ENCODE results near the gene U2SURP.

Gene U2SURP

DNA sequence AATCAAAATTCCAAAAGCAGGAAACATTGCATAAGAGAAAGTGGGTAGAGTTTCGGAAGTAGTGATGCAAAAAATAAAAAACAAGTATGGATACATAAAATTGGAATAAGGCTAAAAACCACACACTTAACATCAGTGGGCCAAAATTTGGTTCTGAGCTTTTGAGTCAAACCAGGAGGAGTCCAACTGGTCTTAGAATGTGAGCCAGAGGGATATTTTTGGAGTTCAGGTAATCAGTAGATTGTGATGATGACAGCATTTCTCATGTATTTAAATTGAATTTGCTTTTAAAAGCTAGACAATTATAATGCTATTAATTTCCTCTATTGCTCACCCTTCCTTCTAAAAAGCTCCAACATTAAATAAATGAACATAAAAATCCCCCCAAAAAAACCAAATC is 80.0 kb downstream of the U2SURP start:
- no peaks in the 10 kb centered on the region for H3K9me3 Mint-ChIP-seq
- peaks cover 1% of the 10 kb centered on the region for H3K27me3 Mint-ChIP-seq
- no peak overlapping the region for H3K4me3 Mint-ChIP-seq
- DNase-seq (ENCODE audit: low spot score in 2 of 2) (no peak), ATAC-seq (ENCODE audit: low read depth) (no peak)
- no peaks in the 10 kb centered on the region for H3K36me3 Mint-ChIP-seq
- H3K4me1 Mint-ChIP-seq = peaks cover 20% of the 10 kb centered on the region
- no peak overlapping the region for H3K27ac Mint-ChIP-seq

DNA sequence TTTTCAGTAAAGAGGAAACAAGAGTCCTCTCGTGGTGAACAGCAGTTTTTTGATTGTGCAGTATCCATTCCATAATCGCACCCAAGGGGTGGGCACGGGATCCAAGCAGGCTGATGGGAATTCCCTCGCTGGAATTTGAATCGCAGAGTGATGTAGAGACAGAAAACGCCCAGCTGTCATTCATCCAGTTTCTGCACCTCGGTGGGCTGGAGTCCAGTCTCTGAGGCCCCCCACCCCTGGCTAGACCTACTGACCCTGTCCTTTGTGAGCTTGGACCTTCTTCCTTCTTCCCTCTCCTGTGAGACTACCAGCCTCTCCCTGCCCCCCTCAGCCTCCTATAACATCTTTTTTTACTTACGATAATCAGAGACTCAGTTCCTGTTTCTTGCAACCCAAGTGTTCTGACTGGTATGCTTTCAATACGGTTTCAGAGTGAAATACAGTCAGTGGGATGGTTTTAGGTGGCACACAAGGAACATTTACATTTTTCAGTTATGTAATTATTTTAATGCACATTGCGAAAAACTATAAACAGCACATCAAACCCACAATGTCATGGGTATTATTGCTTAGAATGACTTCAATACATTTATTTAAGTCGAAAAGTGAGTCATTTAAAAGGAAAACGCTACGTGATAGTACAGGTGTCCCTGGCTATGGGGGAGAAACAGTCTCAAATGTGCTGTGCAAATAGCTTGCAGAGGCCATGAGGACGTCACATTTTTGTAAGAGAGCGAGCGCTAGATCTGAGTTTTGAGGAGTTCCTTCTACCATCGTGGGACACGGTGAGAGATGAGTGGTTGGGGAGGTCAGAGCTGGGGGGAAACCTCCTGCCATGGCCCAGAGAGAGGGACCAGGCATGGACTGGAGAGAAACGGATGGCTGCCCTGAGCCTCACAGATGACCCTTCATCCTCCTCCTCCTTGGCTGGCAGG is 80.7 kb downstream of the U2SURP start:
- peaks cover 1% of the 10 kb centered on the region for H3K27me3 Mint-ChIP-seq
- no peaks in the 10 kb centered on the region for H3K9me3 Mint-ChIP-seq
- peaks cover 20% of the 10 kb centered on the region for H3K4me1 Mint-ChIP-seq
- DNase-seq (ENCODE audit: low spot score in 2 of 2) (peak in 1 of 2 donors; percentile 18), ATAC-seq (ENCODE audit: low read depth) (peak; percentile 87)
- no peaks in the 10 kb centered on the region for H3K36me3 Mint-ChIP-seq
- H3K4me3 Mint-ChIP-seq = peak overlapping the region; percentile 79
- H3K27ac Mint-ChIP-seq = peak overlapping the region; percentile 86

DNA sequence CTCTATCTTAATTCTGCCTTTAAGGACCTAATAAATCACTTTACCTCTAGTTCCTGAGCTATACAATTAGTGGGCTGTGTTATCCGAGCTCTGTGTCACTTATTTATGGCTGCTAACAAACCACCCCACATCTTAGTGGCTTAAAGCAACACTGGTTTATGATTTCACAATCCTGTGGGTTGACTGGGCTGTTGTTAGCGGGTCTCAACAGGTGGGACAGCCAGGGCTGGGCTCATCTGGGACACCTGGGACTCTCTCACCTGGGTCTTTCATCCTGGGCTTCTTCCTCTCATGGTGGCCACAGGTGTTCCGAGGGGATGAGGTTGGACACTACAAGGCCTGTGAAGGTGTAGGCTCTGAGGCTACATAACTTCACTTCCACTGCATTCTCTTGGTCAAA is 82.4 kb downstream of the U2SURP start:
- DNase-seq (ENCODE audit: low spot score in 2 of 2) (no peak), ATAC-seq (ENCODE audit: low read depth) (no peak)
- Mint-ChIP-seq H3K4me1 (peaks cover 20% of the 10 kb centered on the region), H3K36me3 (no peaks in the 10 kb centered on the region), H3K27me3 (peaks cover 1% of the 10 kb centered on the region), H3K27ac (no peak overlapping the region), H3K9me3 (no peaks in the 10 kb centered on the region), H3K4me3 (peak overlapping the region; percentile 24)

DNA sequence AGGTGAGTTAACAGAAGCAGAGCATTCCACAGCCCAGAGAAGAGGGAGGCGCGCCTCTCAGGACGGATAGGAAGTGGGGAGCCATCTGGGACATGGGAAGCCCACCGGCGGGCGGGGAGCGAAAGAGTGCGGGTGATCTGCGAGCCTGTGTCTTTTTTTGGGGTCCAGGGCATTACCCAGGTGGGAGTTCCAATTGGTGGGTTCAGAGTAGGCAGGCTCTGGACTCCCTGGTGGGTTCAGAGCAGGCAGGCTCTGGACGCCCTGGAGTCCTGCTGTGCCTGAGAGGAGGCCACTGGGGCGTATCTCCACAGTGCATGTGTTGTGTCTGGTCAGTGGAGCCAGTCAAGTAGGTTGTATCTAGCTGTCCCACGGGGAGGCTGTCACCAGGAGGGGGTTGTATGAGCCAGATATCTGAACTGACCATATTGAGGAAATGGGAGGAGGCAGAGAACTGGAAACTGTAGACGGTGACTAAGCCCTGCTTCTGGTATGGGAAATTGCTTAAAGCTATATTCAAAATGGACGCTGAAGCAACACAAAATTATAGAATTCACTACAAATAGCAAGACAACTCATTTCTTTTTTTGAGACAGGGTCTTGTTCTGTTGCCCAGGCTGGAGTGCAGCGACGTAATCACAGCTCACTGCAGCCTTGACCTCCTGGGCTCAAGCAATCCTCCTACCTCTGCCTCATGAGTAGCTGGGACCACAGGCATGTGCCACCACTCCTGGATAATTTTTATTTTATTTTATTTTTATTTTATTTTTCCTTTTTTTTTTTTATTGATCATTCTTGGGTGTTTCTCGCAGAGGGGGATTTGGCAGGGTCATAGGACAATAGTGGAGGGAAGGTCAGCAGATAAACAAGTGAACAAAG is 83.7 kb downstream of the U2SURP start:
- no peaks in the 10 kb centered on the region for H3K27me3 Mint-ChIP-seq
- no peaks in the 10 kb centered on the region for H3K36me3 Mint-ChIP-seq
- peak overlapping the region; percentile 55 for H3K4me3 Mint-ChIP-seq
- H3K27ac Mint-ChIP-seq = no peak overlapping the region
- ATAC-seq (ENCODE audit: low read depth) = peak; percentile 36
- no peak for DNase-seq (ENCODE audit: low spot score in 2 of 2)
- peaks cover 20% of the 10 kb centered on the region for H3K4me1 Mint-ChIP-seq
- H3K9me3 Mint-ChIP-seq = no peaks in the 10 kb centered on the region

DNA sequence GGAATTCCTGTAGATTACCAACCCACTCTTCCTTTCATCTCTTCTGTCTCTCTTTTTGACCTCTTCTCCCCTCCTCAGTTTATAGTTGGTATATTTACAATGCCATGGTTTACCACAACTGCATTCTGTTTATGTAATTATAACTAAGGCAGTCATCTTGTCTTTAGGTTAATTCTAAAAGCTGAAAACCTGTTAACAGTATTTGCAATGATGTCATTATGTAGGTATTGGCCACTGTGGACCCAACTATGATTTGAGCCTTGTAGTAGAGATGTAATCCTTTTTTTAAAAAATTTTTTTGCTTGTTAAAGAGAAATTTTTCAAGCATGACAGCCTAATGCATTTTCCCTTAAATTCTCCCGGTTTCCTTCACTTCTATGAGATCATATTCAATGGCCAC is 87.5 kb downstream of the U2SURP start:
- no peak overlapping the region for H3K27ac Mint-ChIP-seq

DNA sequence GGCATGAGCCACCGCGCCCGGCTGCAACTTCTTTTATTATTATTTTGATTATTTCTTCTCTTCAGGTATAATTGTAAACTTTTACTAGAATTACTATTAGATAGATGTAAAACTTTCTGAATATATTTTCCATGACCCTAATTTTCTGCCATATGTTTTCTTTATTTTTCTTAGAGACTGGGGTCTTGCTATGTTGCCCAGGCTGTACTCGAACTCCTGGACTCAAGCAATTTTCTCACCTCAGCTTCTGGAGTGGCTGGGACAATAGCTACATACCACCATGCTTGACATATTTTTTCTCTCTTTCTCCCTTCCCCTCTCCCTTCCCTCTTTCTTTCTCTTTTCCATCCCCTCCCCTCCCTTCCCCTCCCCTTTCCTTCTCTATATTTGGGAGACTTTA is 88.6 kb downstream of the U2SURP start:
- no peak for DNase-seq (ENCODE audit: low spot score in 2 of 2)
- no peak for ATAC-seq (ENCODE audit: low read depth)
- Mint-ChIP-seq H3K27ac (no peak overlapping the region), H3K4me1 (peaks cover 4% of the 10 kb centered on the region), H3K4me3 (no peak overlapping the region), H3K27me3 (no peaks in the 10 kb centered on the region), H3K9me3 (no peaks in the 10 kb centered on the region), H3K36me3 (no peaks in the 10 kb centered on the region)

More for the DNA sequence above, 87.5 kb downstream of the U2SURP start:
- peaks cover 8% of the 10 kb centered on the region for H3K4me1 Mint-ChIP-seq
- no peaks in the 10 kb centered on the region for H3K27me3 Mint-ChIP-seq
- no peaks in the 10 kb centered on the region for H3K36me3 Mint-ChIP-seq
- DNase-seq (ENCODE audit: low spot score in 2 of 2) (no peak), ATAC-seq (ENCODE audit: low read depth) (no peak)
- no peak overlapping the region for H3K4me3 Mint-ChIP-seq
- H3K9me3 Mint-ChIP-seq = no peaks in the 10 kb centered on the region

DNA sequence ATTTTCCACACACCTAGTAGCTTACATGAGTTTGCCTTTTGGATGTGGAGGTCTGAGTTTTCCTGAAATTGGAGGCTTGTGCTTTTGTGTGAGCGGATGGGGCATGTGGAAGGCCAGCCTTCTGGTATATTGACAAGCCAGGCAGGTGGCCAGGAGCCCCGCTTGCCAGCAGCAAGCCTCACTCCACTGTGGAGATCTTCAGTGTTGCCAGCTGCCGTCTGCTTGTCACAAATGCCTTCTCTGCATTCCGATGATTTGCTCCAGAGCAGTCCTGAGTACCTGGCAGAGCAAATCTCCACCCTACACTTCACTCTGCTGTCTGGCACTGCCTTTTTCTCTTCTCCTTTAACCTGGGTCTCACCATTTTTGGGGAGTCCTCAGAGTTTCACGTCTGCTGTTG is 89.1 kb downstream of the U2SURP start:
- Mint-ChIP-seq H3K27me3 (no peaks in the 10 kb centered on the region), H3K27ac (no peak overlapping the region), H3K4me1 (no peaks in the 10 kb centered on the region), H3K4me3 (no peak overlapping the region), H3K36me3 (no peaks in the 10 kb centered on the region), H3K9me3 (no peaks in the 10 kb centered on the region)
- DNase-seq (ENCODE audit: low spot score in 2 of 2) = no peak
- no peak for ATAC-seq (ENCODE audit: low read depth)

DNA sequence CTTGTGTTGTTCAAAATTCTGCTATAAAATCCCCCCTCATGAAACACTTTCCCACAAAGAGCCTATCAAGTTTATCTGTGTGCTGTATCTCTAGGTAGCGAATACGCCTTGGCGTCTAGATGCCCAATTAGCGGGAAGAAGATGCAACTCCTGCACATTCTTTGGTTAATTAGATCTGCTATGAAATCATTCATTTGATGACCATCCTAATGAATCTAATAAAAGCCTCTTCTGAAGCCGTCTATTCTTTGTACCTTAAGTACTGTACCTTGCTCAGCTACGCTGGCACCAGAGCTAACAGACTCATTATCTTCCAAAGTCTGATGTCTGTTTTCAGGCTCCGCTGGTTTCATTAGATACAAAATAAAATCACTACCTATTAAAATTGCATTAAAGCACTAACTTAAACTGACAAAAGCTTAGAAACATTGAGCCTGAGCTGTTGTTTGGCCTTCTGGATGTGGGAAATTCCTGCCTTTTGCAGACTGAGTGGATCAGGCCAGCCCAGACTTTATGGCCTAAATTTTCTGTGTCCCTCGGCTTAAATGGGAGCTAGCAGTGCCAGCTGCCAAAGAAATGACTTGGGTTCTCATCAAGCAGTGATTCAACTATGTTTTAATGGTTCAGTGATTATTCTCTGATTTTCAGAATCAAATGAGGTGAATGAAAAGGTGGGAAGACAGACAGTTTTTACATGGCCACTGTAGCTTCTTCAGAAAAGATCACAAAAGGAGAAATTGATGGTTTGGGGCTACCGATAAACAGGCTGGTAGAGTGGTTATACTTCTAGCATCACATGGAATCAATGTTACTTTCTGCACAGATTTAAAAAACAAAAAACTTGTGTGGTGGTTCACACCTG is 89.8 kb downstream of the U2SURP start:
- DNase-seq (ENCODE audit: low spot score in 2 of 2) (no peak), ATAC-seq (ENCODE audit: low read depth) (no peak)
- Mint-ChIP-seq H3K36me3 (no peaks in the 10 kb centered on the region), H3K4me3 (no peak overlapping the region), H3K9me3 (no peaks in the 10 kb centered on the region), H3K27me3 (no peaks in the 10 kb centered on the region), H3K27ac (no peak overlapping the region), H3K4me1 (no peaks in the 10 kb centered on the region)

DNA sequence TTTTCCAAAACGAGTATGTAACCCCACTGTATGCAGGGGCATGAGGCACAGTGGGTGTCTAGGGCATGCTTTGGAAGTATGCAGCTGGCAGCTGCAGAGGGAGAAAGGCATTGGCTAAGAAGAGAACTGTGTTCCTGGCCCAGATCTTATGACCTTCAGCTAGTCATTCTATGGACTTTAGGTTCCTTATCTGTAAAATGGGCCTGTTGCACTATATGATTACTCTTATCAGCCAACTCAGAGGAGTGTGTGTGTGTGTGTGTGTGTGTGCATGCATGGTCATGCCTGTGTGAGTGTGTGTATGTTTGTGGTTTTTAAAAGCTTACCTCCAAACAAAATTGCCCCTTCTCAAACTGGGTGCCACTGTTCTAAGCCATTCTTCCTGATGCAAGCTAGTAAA is 90.8 kb downstream of the U2SURP start:
- Mint-ChIP-seq H3K4me1 (no peaks in the 10 kb centered on the region), H3K9me3 (no peaks in the 10 kb centered on the region), H3K4me3 (no peak overlapping the region), H3K27me3 (no peaks in the 10 kb centered on the region), H3K27ac (no peak overlapping the region), H3K36me3 (no peaks in the 10 kb centered on the region)
- DNase-seq (ENCODE audit: low spot score in 2 of 2) (no peak), ATAC-seq (ENCODE audit: low read depth) (no peak)

DNA sequence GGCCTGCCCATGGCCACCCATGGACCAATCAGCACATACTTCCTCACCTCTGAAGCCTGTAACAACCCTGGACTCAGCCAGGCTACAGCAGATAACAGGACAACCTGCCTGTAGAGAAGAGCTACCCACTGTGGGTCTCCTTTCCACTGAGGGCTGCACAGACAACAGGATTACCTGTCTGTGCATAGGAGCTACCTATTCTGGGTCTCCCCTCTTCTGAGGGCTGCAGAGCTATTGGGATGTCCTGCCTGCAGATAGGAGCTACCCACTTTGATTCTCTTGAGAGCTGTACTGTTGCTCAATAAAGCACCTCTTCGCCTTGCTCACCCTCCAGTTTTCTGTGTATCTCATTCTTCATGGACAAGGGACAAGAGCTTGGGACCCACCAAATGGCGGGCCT is 94.4 kb downstream of the U2SURP start:
- no peak overlapping the region for H3K4me3 Mint-ChIP-seq
- H3K27ac Mint-ChIP-seq = no peak overlapping the region
- H3K36me3 Mint-ChIP-seq = no peaks in the 10 kb centered on the region
- H3K27me3 Mint-ChIP-seq = peaks cover 2% of the 10 kb centered on the region
- ATAC-seq (ENCODE audit: low read depth) = no peak
- no peak for DNase-seq (ENCODE audit: low spot score in 2 of 2)
- H3K9me3 Mint-ChIP-seq = no peaks in the 10 kb centered on the region
- no peaks in the 10 kb centered on the region for H3K4me1 Mint-ChIP-seq

DNA sequence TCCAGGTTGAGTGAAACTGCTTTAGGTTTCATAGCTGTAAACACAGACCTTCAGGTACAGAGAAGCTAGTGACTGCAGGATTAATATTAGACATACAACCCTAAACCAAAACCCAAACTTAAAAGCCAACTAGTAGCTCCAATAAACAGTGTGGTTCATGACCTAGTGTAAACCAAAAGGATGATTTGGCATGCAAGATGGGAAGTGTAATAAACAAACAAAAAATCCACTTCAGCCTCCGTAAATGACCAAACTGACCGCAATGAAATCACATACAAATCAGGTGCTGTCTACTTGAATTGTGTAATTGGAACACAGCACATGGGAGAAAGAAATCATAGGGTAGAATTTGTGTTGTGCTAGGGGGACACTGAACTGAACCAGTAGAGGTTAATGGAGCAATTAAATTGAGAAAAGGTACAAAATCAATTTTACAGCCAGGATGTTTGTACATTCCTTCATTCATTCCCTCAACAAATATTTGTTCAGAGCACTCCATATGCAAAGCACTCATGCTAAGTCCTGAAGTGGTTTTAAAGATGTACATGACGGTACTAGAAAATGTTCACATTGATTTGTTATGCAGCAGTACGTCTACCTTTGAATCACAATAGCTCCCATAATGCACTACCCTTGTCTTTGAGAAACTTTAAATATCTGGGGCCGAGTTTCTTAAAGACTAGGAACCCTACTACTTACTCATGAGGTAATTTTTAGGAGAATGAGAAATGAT is 96.8 kb downstream of the U2SURP start:
- H3K27me3 Mint-ChIP-seq = peaks cover 7% of the 10 kb centered on the region
- ATAC-seq (ENCODE audit: low read depth) (no peak), DNase-seq (ENCODE audit: low spot score in 2 of 2) (no peak)
- H3K36me3 Mint-ChIP-seq = no peaks in the 10 kb centered on the region
- no peaks in the 10 kb centered on the region for H3K9me3 Mint-ChIP-seq
- no peak overlapping the region for H3K4me3 Mint-ChIP-seq
- no peaks in the 10 kb centered on the region for H3K4me1 Mint-ChIP-seq
- H3K27ac Mint-ChIP-seq = no peak overlapping the region

DNA sequence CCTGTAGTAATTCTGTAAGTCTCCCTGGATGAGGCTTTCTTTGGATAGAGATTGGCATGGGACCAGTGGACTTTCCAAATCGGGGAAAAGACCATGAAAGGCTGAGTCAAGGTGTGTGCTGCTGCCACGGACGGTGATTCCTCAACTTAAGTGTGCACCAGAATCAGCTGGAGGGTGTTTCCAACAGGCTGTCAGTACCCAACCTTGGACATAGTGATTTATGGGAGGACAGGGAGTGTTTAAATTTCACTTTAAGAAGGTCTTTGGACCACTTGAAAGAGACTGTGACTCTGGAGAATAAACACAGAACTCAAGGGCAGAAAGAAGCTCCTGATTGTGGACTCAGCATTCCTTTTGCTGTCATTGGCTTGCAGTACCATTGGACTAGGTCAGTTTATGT is 97.8 kb downstream of the U2SURP start:
- DNase-seq (ENCODE audit: low spot score in 2 of 2) (no peak), ATAC-seq (ENCODE audit: low read depth) (no peak)
- Mint-ChIP-seq H3K9me3 (no peaks in the 10 kb centered on the region), H3K27ac (no peak overlapping the region), H3K4me3 (no peak overlapping the region), H3K36me3 (no peaks in the 10 kb centered on the region), H3K27me3 (peaks cover 8% of the 10 kb centered on the region), H3K4me1 (peaks cover 2% of the 10 kb centered on the region)

DNA sequence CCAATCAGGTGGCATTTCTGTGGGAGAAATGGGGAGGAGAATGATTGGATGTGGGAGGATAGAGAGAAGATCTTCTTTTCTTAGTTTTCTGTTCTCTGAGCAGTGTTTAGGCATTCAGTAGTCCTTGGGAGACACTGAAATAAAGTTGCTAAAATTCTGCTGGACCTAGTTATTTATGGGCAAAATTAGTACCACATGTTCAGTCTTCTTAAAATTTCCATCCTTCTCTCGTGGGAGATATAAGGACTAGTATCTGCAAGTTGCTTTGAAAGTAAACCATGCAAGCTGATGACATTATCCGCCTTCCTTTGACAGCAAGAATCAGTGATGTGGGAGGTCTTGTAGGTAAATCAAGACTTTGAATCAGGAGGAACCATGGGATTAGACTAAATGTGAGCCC is 98.3 kb downstream of the U2SURP start:
- Mint-ChIP-seq H3K36me3 (no peaks in the 10 kb centered on the region), H3K4me3 (no peak overlapping the region), H3K9me3 (peaks cover 2% of the 10 kb centered on the region), H3K4me1 (peaks cover 2% of the 10 kb centered on the region), H3K27ac (no peak overlapping the region), H3K27me3 (peaks cover 8% of the 10 kb centered on the region)
- DNase-seq (ENCODE audit: low spot score in 2 of 2) (no peak), ATAC-seq (ENCODE audit: low read depth) (no peak)
